Measurements from ENCODE around the gene IPCEF1. TPM values are rescaled to one million over a fixed set of nuclear protein-coding genes. Genes with fewer than 3 reads are reported as not detected.

IPCEF1 gene
- total and polyA plus RNA-seq, 2 donors (not counting 3 experiments of a cell fraction or from before 2014, with no cell fraction given) = 0.01 to 0.51 TPM

DNA sequence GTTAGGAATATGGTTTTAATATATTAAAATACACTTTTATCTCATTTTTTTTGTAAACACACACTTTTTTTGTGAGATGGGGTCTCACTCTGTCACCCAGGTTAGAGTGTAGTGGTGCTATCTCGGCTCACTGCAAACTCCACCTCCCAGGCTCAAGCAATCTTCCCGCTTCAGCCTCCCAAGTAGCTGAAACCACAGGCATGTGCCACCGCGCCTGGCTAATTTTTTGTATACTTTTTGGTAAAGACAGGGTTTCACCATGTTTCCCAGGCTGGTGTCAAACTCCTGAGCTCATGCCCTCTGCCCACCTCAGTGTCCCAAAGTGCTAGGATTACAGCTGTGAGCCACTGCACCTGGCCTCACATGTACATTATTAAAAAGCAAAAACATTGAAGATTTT is 10.8 kb downstream of the IPCEF1 start:
- no peak for FAIRE-seq

More for the DNA sequence above, 10.8 kb downstream of the IPCEF1 start:
- Histone ChIP-seq H3K27me3 (ENCODE audit: control insufficient read depth in 2 of 2, insufficient read depth in 2 of 2, low read length in 2 of 2) (no peaks in the 10 kb centered on the region), H3K27ac (ENCODE audit: insufficient read depth, low read depth, low read length) (no peak overlapping the region), H3K36me3 (ENCODE audit: control insufficient read depth in 2 of 2, extremely low read depth in 1 of 2, insufficient read depth in 2 of 2, low read length in 2 of 2) (no peaks in the 10 kb centered on the region), H4K20me1 (replicated peaks; ENCODE audit: control insufficient read depth, extremely low read depth, insufficient read depth, low read length) (no peaks in the 10 kb centered on the region), H3K79me2 (ENCODE audit: control insufficient read depth, insufficient read depth, low read length) (no peaks in the 10 kb centered on the region), H2AFZ (ENCODE audit: low read depth, low read length) (no peak overlapping the region), H3K9ac (replicated peaks; ENCODE audit: extremely low read depth, insufficient read depth, low read length) (no peak overlapping the region), H3K4me2 (ENCODE audit: insufficient read depth, low read length) (no peak overlapping the region), H3K9me3 (replicated peaks; ENCODE audit: control insufficient read depth, insufficient read depth, low read length) (no peaks in the 10 kb centered on the region), H3K9me1 (replicated peaks; ENCODE audit: control insufficient read depth, extremely low read depth, insufficient read depth, low read length) (no peaks in the 10 kb centered on the region), H3K4me1 (ENCODE audit: control insufficient read depth, extremely low read depth, insufficient read depth, low read length) (no peaks in the 10 kb centered on the region), H3K4me3 (replicated peaks in 1 of 3; ENCODE audit: insufficient read depth in 1 of 3, low read depth in 1 of 3, low read length in 3 of 3) (no peak overlapping the region)
- no TSS peak for BruUV-seq (replicated peaks)
- no peak for DNase-seq (ENCODE audit: low read depth, low spot score)
- TF ChIP-seq POLR2AphosphoS5 (IDR thresholded peaks at IDR 0.05; ENCODE audit: insufficient read depth, low read depth, low read length) (no peak), EZH2 (IDR thresholded peaks at IDR 0.05; ENCODE audit: borderline replicate concordance, low read depth, low read length, severe bottlenecking) (no peak), FOS (IDR thresholded peaks at IDR 0.05; ENCODE audit: borderline replicate concordance, insufficient read depth, low read length) (no peak)
- TF ChIP-seq, protein P1, sequence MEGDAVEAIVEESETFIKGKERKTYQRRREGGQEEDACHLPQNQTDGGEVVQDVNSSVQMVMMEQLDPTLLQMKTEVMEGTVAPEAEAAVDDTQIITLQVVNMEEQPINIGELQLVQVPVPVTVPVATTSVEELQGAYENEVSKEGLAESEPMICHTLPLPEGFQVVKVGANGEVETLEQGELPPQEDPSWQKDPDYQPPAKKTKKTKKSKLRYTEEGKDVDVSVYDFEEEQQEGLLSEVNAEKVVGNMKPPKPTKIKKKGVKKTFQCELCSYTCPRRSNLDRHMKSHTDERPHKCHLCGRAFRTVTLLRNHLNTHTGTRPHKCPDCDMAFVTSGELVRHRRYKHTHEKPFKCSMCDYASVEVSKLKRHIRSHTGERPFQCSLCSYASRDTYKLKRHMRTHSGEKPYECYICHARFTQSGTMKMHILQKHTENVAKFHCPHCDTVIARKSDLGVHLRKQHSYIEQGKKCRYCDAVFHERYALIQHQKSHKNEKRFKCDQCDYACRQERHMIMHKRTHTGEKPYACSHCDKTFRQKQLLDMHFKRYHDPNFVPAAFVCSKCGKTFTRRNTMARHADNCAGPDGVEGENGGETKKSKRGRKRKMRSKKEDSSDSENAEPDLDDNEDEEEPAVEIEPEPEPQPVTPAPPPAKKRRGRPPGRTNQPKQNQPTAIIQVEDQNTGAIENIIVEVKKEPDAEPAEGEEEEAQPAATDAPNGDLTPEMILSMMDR (IDR thresholded peaks at IDR 0.05; ENCODE audit: extremely low read depth in 1 of 2, insufficient read depth in 1 of 2, low read depth in 1 of 2, low read length in 2 of 2) = no peak
- TF ChIP-seq, protein P2, sequence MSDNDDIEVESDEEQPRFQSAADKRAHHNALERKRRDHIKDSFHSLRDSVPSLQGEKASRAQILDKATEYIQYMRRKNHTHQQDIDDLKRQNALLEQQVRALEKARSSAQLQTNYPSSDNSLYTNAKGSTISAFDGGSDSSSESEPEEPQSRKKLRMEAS (IDR thresholded peaks at IDR 0.05; ENCODE audit: insufficient read depth, insufficient read length) = no peak
- dilution Hi-C loops (cut with MboI; ENCODE audit: extremely low pct_ligation_motif_present, low sequenced_read_pairs) = no loop called here
- ChIA-PET CTCF (interaction anchor here (1.0 to 1.5 kb wide), 2 partner anchors 25 to 69 kb away, joined by 3 to 6 read pairs; no protein-coding TSS in a partner anchor), POLR2A (no interaction called here)
- intact Hi-C loops (cut with micrococcal nuclease) = no loop called here
